GM15510 (cell line): Measurements from ENCODE around the gene CTSD.

ENCODE experiments used
- POLR2A ChIP-seq: IDR thresholded peaks from 3 replicates; pipeline ENCODE4 v1.6.1; 2011; ENCODE audit warnings: borderline replicate concordance; ENCODE audit not compliant: insufficient read length; ENCODE audit errors: extremely low read depth

CTSD gene

GRCh38 chr11:1754376-1755150 is 9.2 kb downstream of the CTSD start:
- no peak for TF ChIP-seq POLR2A

GRCh38 chr11:1753929-1754305 is 9.8 kb downstream of the CTSD start:
- no peak for TF ChIP-seq POLR2A

DNA sequence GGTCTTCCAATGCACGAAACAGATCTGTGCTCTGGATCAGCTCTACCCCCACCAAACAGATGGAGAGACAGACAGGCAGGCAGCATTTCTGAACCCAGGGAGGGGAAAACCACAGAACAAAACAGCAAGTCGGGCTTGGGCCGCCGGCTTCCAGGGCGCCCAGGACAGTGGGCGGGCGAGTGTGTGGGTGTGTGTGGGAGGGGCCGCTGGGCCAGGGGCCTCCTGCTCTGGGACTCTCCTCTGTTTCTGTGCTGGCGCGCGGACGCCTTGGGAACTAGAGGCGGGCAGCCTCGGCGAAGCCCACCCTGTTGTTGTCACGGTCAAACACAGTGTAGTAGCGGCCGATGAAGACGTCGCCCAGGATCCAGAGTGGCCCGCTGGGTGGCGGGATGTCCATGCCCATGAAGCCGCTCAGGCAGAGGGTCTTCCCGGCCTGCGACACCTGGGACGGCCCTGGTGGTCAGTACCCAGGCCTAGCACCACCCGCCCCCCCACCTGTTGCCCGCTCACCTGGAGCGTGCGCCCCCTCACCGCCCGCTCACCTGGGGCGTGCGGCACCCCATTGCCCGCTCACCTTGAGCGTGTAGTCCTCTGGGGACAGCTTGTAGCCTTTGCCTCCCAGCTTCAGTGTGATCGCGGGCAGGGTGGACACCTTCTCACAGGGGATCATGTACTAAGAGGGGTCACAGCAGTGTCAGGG is 10.3 kb downstream of the CTSD start:
- TF ChIP-seq POLR2A: no peak

- TF ChIP-seq POLR2A: no peak
Measured at GRCh38 chr11:1752907-1753228, 10.9 kb downstream of the CTSD start.

DNA sequence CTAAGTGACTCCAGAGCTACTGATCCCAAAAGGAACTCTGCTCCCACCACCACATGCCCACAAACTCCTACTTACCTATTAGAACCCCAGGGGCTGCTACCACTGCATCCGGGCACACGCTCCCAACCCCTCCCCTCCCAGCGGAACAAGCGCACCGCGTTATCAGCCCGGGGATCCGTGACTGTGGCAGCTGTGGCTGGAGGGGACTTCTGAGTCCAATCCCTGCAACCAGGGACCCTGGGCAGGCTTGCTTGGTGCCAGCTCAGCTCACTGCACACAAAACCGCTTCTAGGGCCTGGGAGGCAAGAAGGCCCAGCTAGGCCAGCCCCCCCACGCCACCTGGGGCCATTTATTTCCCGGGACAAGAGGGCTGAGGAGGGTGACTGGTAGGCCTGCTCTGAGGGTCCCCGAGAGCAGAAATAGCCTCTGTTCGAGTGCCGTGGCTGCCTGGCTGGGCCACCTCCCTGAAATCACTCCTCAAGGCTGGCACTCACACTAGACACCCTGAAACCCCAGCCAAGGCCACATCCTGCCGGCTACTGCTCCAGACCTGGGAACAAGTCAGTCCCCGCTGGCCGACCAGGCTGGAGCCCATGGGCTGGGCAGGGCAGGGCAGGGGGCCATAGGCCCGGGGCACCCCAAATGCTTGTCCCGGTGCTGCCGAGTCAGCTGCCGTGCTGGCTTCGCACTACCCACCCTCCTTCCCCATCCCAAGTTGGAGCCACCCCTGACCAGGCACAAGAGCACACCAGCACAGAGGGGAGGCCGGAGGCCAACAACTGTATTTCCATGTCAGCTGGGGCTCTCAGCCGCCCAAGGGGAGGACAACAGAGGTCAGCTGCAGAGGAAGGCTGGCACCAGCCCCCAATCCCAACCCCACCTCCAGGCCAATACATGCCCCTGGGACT is 11.5 kb downstream of the CTSD start:
- TF ChIP-seq POLR2A: no peak

- TF ChIP-seq POLR2A: no peak
Measured at GRCh38 chr11:1751531-1751921, 12.2 kb downstream of the CTSD start.

- TF ChIP-seq POLR2A: no peak
Measured at GRCh38 chr11:1750840-1751530, 12.7 kb downstream of the CTSD start.

DNA sequence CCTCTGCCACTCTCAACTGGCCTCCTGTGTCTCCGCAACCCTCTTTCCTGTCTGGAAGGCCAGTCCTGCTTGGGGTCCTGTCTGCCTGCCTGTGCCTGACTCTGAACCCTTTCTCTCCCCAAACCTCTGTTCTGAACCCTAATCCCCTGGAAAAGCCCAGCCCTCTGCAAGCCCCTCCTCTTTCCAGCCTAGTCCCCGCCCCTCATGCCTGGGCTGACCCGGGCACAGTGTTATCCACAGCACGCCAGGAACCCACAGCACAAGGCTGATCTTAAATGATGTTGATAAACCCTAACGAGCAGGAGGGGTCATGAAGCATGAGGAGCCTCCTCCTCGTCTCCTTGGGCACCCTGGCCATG is 13.3 kb downstream of the CTSD start, which contains the start of gene IFITM10:
IFITM10 (minus strand) TSS at position 115 of the 359 bp plus-strand sequence. CDS start 153 bp downstream, outside the sequence.
- TF ChIP-seq POLR2A: no peak

DNA sequence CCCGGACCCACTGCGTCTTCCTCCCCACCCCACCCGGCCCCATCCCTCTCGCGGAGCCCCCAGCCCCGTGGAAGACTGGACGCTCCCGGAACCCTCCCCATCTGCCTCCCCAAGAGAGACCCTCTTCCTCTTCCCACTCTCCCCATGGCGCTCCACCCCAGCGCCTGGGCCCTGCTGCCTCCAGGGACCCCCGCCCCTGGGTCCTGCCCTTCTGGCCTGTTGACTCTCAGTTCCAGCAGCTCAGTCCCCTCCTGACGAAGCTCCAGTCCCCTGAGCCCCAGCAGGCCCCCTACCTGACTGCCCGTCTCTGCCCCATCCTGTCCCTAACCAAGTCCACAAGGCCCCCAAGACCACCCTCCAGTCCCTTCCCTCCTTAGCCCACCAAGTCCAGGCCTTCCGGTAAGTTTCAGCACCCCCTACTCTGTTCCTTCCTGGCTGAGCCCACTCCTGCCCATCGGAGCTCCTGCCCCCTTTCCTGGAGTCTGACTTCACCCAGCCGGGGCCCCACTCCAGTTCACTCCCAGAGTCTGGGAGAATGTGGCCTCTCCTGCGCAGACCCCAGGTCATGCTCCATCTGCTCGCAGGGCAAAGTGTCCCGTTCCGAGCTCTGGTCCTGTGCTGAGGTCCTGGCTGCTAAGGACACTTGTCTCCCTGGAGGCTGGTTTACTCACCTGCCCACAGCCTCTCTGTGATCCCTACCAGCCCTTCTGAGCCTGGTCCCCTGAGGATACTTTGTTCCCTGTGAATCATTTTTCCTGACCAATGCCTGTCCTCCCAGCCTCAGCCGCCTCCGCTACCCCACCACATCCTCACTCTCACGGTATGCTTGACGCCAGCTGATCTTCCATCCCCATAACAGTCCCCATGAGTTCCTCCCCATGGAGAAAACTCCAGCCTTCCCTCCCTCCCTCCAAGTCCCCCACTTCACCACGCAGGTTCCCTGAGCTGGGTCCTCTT is 14.1 kb downstream of the CTSD start:
- TF ChIP-seq POLR2A: no peak

DNA sequence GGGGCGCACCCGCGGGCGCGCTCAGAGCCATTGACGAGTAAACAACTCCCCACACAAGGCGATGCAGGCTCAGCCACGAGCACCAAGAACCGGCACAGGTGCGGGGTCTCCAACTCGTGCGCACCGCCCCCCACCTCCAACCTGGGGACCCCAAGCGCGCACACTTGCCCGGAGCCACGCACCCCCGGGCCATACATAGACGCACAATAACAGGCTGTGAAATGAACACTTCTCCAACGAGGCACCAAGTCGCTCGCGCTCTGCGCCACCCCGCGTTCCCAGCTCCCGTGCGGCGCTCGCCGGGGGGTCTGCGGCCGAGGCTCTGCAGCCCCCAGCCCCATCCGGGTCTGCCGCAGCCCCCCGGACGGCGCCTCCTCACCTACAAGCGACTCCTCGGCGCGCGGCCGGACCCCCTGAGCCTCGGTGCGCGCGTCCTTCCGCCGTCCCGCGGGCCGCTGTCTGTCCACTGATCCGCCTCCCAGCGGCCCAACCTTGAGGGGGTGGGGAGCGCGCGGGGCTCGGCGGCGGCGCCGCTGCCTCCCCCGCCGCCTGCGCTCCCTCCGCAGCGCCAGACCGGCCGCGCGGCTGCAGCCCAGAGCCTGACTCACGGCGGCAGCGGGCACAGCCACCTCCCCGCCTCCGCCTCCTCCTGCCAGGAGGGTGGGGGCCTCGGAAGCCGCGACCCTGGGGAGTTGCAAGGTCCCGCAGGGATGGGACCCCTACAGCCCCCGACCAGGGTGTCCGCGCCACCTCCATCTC is 14.9 kb downstream of the CTSD start:
- no peak for TF ChIP-seq POLR2A

DNA sequence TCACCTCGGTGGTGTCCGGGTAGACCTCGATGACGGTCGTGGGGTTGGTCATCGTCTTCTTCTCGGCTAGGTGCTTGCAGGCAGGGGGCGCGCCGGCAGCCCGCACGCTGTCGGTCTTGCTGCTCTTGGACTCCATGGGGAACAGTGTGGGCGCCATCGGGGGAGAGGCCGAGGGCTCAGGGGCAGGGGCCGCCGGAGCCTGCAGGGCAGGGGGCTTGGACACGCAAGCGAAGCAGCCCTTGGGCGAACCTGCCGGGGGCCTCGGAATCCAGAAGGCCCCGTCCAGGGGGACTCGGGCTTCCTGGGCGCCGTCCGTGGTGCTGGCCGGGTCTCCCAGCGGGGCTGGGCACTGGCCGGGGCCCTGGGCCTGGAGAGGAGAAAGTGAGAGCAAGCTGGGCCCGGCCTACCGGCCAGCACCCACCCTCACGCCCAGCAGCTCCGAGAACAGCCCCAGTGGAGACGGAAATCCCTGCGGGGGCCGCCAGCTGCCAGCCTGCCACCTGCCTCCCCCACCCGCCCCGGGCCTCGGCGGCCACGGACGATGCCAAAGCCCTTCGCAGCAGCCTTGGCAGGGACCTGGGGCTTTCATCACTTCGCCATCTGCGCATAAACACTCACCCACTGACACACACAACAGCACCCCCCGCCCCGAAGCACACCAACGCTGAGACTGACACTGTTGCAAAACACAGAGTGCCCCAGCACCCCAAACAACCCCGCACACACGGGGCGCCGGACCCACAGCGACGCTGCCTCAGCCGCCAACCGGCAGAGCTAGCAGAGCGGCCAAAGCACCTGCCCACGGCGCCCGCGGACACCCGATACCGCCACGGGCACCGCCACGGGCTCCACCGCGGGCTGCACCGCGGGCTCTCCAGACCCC is 15.7 kb downstream of the CTSD start:
- no peak for TF ChIP-seq POLR2A
